Endothelial cell (in vitro differentiated cells): Measurements from ENCODE around the gene ZNF697. TPM values are rescaled to one million over a fixed set of nuclear protein-coding genes. Genes with fewer than 3 reads are reported as not detected.

Experiments
- DNase-seq: peaks from one replicate; pipeline ENCODE4 v3.0.0; 2021; ENCODE audit warnings: low spot score
- H3K27ac Mint-ChIP-seq: one replicate; pipeline ENCODE4 v1.8.0; 2021; ENCODE audit warnings: mixed read lengths, inconsistent platforms; ENCODE audit not compliant: unreplicated experiment
- H3K27me3 Mint-ChIP-seq: one replicate; pipeline ENCODE4 v1.8.0; 2021; ENCODE audit warnings: mild to moderate bottlenecking, moderate library complexity, mixed read lengths, inconsistent platforms; ENCODE audit not compliant: unreplicated experiment
- H3K36me3 Mint-ChIP-seq: one replicate; pipeline ENCODE4 v1.8.0; 2021; ENCODE audit warnings: mild to moderate bottlenecking, low read depth, mixed read lengths, inconsistent platforms; ENCODE audit not compliant: unreplicated experiment
- H3K4me1 Mint-ChIP-seq: one replicate; pipeline ENCODE4 v1.8.0; 2021; ENCODE audit warnings: mild to moderate bottlenecking, mixed read lengths, inconsistent platforms; ENCODE audit not compliant: unreplicated experiment
- H3K4me3 Mint-ChIP-seq: one replicate; pipeline ENCODE4 v1.8.0; 2021; ENCODE audit warnings: mild to moderate bottlenecking, mixed read lengths, inconsistent platforms; ENCODE audit not compliant: unreplicated experiment
- H3K9me3 Mint-ChIP-seq: one replicate; pipeline ENCODE4 v1.8.0; 2021; ENCODE audit warnings: mixed read lengths, inconsistent platforms; ENCODE audit not compliant: unreplicated experiment
- CTCF ChIP-seq: fragments of 200-600 bp; sonication (generic); IDR thresholded peaks from one replicate; pipeline ENCODE4 v1.5.0; 2021; ENCODE audit warnings: antibody characterized with exemption; ENCODE audit not compliant: unreplicated experiment
- total RNA-seq: library from RNA; stranded (reverse); fragmentation: NEBNext Ultra II Directional; extraction: Animal tissue kit (Norgen Biotek cat#: 25700); gene quantifications from one replicate; pipeline ENCODE4 v1.2.1, GENCODE V29; 2021; ENCODE audit not compliant: unreplicated experiment

Gene ZNF697
- total RNA-seq, 1 donor from 2014 or later = 13.3 TPM

GRCh38 chr1:119670898-119671297 is 22.8 kb upstream of the ZNF697 start:
- DNase-seq = no peak

GRCh38 chr1:119667173-119667572 is 19.1 kb upstream of the ZNF697 start:
- H3K4me3 Mint-ChIP-seq = no peak overlapping the region
- no peak for DNase-seq
- H3K27ac Mint-ChIP-seq = no peak overlapping the region
- no peak for TF ChIP-seq CTCF
- H3K36me3 Mint-ChIP-seq = no peaks in the 10 kb centered on the region
- no peaks in the 10 kb centered on the region for H3K27me3 Mint-ChIP-seq
- H3K4me1 Mint-ChIP-seq = peaks cover under 1% of the 10 kb centered on the region
- H3K9me3 Mint-ChIP-seq = no peaks in the 10 kb centered on the region

More at GRCh38 chr1:119670898-119671297, 22.8 kb upstream of the ZNF697 start:
- H3K4me1 Mint-ChIP-seq = peaks cover 32% of the 10 kb centered on the region
- peaks cover 2% of the 10 kb centered on the region for H3K27me3 Mint-ChIP-seq
- no peaks in the 10 kb centered on the region for H3K36me3 Mint-ChIP-seq
- no peak overlapping the region for H3K27ac Mint-ChIP-seq
- TF ChIP-seq CTCF = no peak
- no peaks in the 10 kb centered on the region for H3K9me3 Mint-ChIP-seq
- H3K4me3 Mint-ChIP-seq = no peak overlapping the region

- H3K36me3 Mint-ChIP-seq = no peaks in the 10 kb centered on the region
- no peak for DNase-seq
- no peak overlapping the region for H3K4me3 Mint-ChIP-seq
- TF ChIP-seq CTCF = no peak
- no peaks in the 10 kb centered on the region for H3K9me3 Mint-ChIP-seq
- H3K27me3 Mint-ChIP-seq = no peaks in the 10 kb centered on the region
- peaks cover 3% of the 10 kb centered on the region for H3K4me1 Mint-ChIP-seq
- H3K27ac Mint-ChIP-seq = no peak overlapping the region
Observed at GRCh38 chr1:119664067-119664466, 16.0 kb upstream of the ZNF697 start.

GRCh38 chr1:119662034-119662437 is 14.0 kb upstream of the ZNF697 start:
- Mint-ChIP-seq H3K27me3 (no peaks in the 10 kb centered on the region), H3K4me1 (peaks cover 5% of the 10 kb centered on the region), H3K36me3 (no peaks in the 10 kb centered on the region), H3K4me3 (no peak overlapping the region), H3K9me3 (no peaks in the 10 kb centered on the region), H3K27ac (no peak overlapping the region)
- no peak for DNase-seq
- no peak for TF ChIP-seq CTCF

- Mint-ChIP-seq H3K27ac (no peak overlapping the region), H3K4me3 (no peak overlapping the region), H3K27me3 (no peaks in the 10 kb centered on the region), H3K36me3 (no peaks in the 10 kb centered on the region), H3K4me1 (peaks cover 14% of the 10 kb centered on the region), H3K9me3 (no peaks in the 10 kb centered on the region)
- TF ChIP-seq CTCF = no peak
- DNase-seq = no peak
Observed at GRCh38 chr1:119660253-119661083, 12.4 kb upstream of the ZNF697 start.
